Liver (tissue), 3 donors: Measurements from ENCODE around the gene SIX3.

Source experiments
- CTCF ChIP-seq: fragments of 150-350 bp; IDR thresholded peaks from 2 replicates; pipeline ENCODE4 v1.5.1; 2017; ENCODE audit warnings: improper control_type of control experiment, low read depth, low read length; ENCODE audit not compliant: missing input control
- EGR1 ChIP-seq, 2 donors: IDR thresholded peaks; 2 replicates each; pipeline ENCODE4 v1.6.1; 2016 to 2018; ENCODE audit warnings: antibody characterized with exemption in 2 of 2, low read depth in 2 of 2
- RAD21 ChIP-seq, 2 donors: IDR thresholded peaks; 2 replicates each; pipeline ENCODE4 v1.6.1; 2016; ENCODE audit warnings: antibody characterized with exemption in 2 of 2, mild to moderate bottlenecking in 2 of 2
- REST ChIP-seq: IDR thresholded peaks from 2 replicates; pipeline ENCODE4 v1.6.1; 2016; ENCODE audit warnings: antibody characterized with exemption, mild to moderate bottlenecking
- TAF1 ChIP-seq: conservative IDR thresholded peaks from 2 replicates; pipeline ENCODE4 v1.6.1; 2016; ENCODE audit warnings: antibody characterized with exemption, mild to moderate bottlenecking
- donor health status: healthy.
- donor health status: healthy.

- TF ChIP-seq REST: no peak
- TF ChIP-seq EGR1 (IDR thresholded peaks at IDR 0.05; ENCODE audit: low read depth in 2 of 2): no peak
- TF ChIP-seq CTCF: no peak
- TF ChIP-seq TAF1: no peak
- TF ChIP-seq RAD21 (IDR thresholded peaks at IDR 0.05): no peak
Observed at GRCh38 chr2:44930274-44931197, 11.0 kb upstream of the SIX3 start.
